Calu3 (cell line): ENCODE results near the gene PCSK6. TPM values are rescaled to one million over a fixed set of nuclear protein-coding genes. Genes with fewer than 3 reads are reported as not detected.

Source experiments
- BruUV-seq: library from RNA; stranded (reverse); fragments of 400-500 nt; replicated peaks from 2 replicates; lab custom pipeline; 2021; lab: Mats Ljungman, UMichigan
- CTCF ChIA-PET: fragments of 300-600 bp; sonication (Branson Sonifier 250); formaldehyde crosslinking; loops from one replicate; lab custom pipeline; 2022; ENCODE audit warnings: antibody characterized with exemption; lab: Charles Lee
- DNase-seq: peaks from one replicate; pipeline ENCODE4 v3.0.0; 2022
- H3K27ac Mint-ChIP-seq: one replicate; pipeline ENCODE4 v1.8.0; 2022; ENCODE audit warnings: mixed read lengths; ENCODE audit not compliant: unreplicated experiment
- H3K27me3 Mint-ChIP-seq: one replicate; pipeline ENCODE4 v1.8.0; 2022; ENCODE audit warnings: mixed read lengths; ENCODE audit not compliant: unreplicated experiment
- H3K36me3 Mint-ChIP-seq: one replicate; pipeline ENCODE4 v1.8.0; 2022; ENCODE audit warnings: mild to moderate bottlenecking, moderate library complexity, mixed read lengths; ENCODE audit not compliant: insufficient read depth, unreplicated experiment
- H3K4me1 Mint-ChIP-seq: one replicate; pipeline ENCODE4 v1.8.0; 2022; ENCODE audit warnings: mild to moderate bottlenecking, low read depth, mixed read lengths; ENCODE audit not compliant: unreplicated experiment
- H3K4me3 Mint-ChIP-seq: one replicate; pipeline ENCODE4 v1.8.0; 2022; ENCODE audit warnings: mild to moderate bottlenecking, low read depth, moderate library complexity, mixed read lengths; ENCODE audit not compliant: unreplicated experiment
- H3K9me3 Mint-ChIP-seq: one replicate; pipeline ENCODE4 v1.8.0; 2022; ENCODE audit warnings: low read depth, mixed read lengths; ENCODE audit not compliant: unreplicated experiment
- intact Hi-C: fragments of 100-400 bp; cut with micrococcal nuclease; formaldehyde crosslinking; loops from one replicate; pipeline ENCODE4 v1.10.0; 2022; ENCODE audit not compliant: unreplicated experiment
- total RNA-seq: library from RNA; stranded (reverse); gene quantifications from 2 replicates; pipeline ENCODE4 v1.2.3, GENCODE V29; 2022
- TF ChIP-seq, protein P1 (sequence below): fragments of 200-600 bp; IDR thresholded peaks from one replicate; pipeline ENCODE4 v1.8.0; 2022; ENCODE audit warnings: antibody characterized with exemption; ENCODE audit not compliant: unreplicated experiment

PCSK6 gene
- total RNA-seq, 1 experiment from 2014 or later, result 5.1 TPM

DNA sequence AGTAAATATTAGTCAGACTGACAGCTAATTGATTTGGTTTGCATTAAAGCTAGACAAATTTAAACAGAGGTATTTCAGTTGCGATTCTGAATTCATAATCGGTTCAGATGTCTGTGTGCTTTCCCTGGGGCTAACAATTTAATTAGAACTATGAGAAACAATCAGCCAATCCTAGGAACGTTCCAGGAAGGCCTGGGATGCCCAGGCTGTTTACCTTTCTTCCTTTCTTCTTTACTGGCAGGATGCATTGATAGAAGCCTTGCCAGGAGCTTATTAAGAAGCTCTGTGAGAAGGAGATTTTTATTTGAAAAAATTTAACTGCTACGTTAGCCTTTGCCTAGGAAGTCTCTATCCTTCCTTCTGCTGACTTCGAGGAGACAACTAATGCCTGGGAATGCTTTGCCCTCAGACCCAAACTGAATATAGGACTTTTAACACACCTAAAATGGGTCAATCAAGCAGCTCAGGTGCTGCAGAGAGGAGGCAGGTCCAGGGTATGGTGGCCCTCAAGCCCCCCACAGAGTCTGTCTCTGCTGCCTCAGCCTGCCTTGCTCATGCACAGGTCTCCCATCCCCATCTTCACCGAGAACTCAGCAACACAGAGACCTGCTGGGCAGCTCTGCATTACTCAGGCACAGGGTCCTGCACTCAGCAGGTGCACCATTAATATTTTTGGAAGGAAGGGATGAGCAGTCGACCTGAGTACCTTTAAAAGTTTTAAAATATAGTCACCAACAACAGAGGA is 48.5 kb downstream of the PCSK6 start:
- intact Hi-C loops, result no loop called here
- peaks cover 3% of the 10 kb centered on the region for H3K9me3 Mint-ChIP-seq
- BruUV-seq, result no TSS peak
- TF ChIP-seq, protein P1, sequence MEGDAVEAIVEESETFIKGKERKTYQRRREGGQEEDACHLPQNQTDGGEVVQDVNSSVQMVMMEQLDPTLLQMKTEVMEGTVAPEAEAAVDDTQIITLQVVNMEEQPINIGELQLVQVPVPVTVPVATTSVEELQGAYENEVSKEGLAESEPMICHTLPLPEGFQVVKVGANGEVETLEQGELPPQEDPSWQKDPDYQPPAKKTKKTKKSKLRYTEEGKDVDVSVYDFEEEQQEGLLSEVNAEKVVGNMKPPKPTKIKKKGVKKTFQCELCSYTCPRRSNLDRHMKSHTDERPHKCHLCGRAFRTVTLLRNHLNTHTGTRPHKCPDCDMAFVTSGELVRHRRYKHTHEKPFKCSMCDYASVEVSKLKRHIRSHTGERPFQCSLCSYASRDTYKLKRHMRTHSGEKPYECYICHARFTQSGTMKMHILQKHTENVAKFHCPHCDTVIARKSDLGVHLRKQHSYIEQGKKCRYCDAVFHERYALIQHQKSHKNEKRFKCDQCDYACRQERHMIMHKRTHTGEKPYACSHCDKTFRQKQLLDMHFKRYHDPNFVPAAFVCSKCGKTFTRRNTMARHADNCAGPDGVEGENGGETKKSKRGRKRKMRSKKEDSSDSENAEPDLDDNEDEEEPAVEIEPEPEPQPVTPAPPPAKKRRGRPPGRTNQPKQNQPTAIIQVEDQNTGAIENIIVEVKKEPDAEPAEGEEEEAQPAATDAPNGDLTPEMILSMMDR, result no peak
- H3K27ac Mint-ChIP-seq, result no peak overlapping the region
- H3K4me3 Mint-ChIP-seq, result no peak overlapping the region
- H3K36me3 Mint-ChIP-seq, result no peaks in the 10 kb centered on the region
- H3K4me1 Mint-ChIP-seq, result peaks cover 20% of the 10 kb centered on the region
- no peaks in the 10 kb centered on the region for H3K27me3 Mint-ChIP-seq
- no peak for DNase-seq
- CTCF ChIA-PET, result no interaction called here

DNA sequence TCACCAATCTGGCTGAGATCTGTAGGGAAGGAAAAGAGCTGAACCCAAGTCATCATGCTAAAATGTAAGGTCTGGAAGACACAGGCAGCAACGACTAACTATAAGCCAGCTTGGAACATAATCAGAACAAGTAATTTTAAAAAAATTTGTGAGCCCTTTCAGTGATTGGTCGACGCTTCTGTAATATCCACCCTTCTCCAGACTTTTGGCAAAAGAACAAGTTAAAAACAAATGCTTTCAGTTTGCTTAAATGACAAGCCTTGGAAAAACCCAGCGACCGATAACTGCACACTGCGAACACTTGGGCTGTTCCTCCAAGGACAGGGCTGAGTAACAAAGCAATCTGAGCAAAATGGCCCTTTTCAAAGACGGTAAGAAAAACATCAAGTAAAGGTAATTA is 49.6 kb downstream of the PCSK6 start:
- Mint-ChIP-seq H3K9me3 (no peaks in the 10 kb centered on the region), H3K4me1 (peaks cover 20% of the 10 kb centered on the region), H3K27me3 (peaks cover 2% of the 10 kb centered on the region), H3K36me3 (no peaks in the 10 kb centered on the region), H3K27ac (no peak overlapping the region), H3K4me3 (no peak overlapping the region)
- TF ChIP-seq, protein P1, result no peak
- no peak for DNase-seq
- no TSS peak for BruUV-seq
- CTCF ChIA-PET, result no interaction called here
- intact Hi-C loops, result loop anchor here (1.0 kb wide), 1 partner anchor 201 kb away; no protein-coding TSS in a partner anchor

- intact Hi-C loops, result loop anchor here (1.0 kb wide), 1 partner anchor 202 kb away; no protein-coding TSS in a partner anchor
- CTCF ChIA-PET, result no interaction called here
- BruUV-seq, result no TSS peak
- H3K27me3 Mint-ChIP-seq, result peaks cover 7% of the 10 kb centered on the region
- H3K4me3 Mint-ChIP-seq, result peak overlapping the region; percentile 1
- DNase-seq, result peak; percentile 44
- H3K9me3 Mint-ChIP-seq, result no peaks in the 10 kb centered on the region
- peaks cover 20% of the 10 kb centered on the region for H3K4me1 Mint-ChIP-seq
- H3K27ac Mint-ChIP-seq, result no peak overlapping the region
- TF ChIP-seq, protein P1, result no peak
- no peaks in the 10 kb centered on the region for H3K36me3 Mint-ChIP-seq
These were observed 50.1 kb downstream of the PCSK6 start for GRCh38 chr15:101439285-101439919.

- Mint-ChIP-seq H3K9me3 (no peaks in the 10 kb centered on the region), H3K27me3 (peaks cover 7% of the 10 kb centered on the region), H3K4me3 (peak overlapping the region; percentile 1), H3K27ac (no peak overlapping the region), H3K36me3 (no peaks in the 10 kb centered on the region), H3K4me1 (peaks cover 20% of the 10 kb centered on the region)
- no TSS peak for BruUV-seq
- no peak for DNase-seq
- intact Hi-C loops, result loop anchor here (1.0 kb wide), 1 partner anchor 203 kb away; no protein-coding TSS in a partner anchor
- TF ChIP-seq, protein P1, result no peak
- CTCF ChIA-PET, result no interaction called here
These were observed 50.8 kb downstream of the PCSK6 start for GRCh38 chr15:101438482-101439284.
